Activated CD4-positive, alpha-beta T cell treated with anti-CD3 and anti-CD28 coated beads, Interleukin-2, amount 50 U/mL, for 1 hour (primary cell): ENCODE measurements around the gene UBE2J2.

Experiments used
- DNase-seq: peaks from one replicate; pipeline ENCODE4 v3.0.0-alpha.2; 2020

Gene UBE2J2

DNA sequence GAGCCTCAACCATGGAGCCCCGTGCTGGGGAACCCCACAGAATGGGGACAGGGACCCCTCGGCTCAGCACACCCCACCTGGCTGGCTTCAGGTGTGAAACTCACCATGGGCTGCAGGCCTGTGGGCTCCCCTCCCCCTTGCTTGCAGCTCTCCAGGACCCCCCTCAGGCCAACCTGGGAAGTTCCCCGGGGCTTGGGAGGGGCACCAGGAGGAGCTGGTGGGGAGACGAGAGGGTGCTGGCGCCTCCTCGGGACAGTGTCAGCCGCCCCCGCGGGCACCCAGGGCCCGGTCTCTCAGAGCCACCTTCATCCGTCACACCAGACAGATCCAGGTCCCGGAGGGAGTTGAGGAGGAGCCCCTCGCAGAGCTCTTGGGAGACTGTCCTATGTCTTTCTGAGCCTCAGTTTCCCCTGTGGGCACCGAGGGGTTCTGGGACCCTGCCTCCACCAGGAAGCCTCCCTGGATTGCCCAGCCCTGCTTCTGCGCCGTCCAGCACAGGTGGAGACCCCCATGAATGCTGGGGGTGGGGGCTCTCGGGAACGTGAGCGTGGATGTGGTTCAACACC is 66.6 kb downstream of the UBE2J2 start:
- DNase-seq = no peak

DNA sequence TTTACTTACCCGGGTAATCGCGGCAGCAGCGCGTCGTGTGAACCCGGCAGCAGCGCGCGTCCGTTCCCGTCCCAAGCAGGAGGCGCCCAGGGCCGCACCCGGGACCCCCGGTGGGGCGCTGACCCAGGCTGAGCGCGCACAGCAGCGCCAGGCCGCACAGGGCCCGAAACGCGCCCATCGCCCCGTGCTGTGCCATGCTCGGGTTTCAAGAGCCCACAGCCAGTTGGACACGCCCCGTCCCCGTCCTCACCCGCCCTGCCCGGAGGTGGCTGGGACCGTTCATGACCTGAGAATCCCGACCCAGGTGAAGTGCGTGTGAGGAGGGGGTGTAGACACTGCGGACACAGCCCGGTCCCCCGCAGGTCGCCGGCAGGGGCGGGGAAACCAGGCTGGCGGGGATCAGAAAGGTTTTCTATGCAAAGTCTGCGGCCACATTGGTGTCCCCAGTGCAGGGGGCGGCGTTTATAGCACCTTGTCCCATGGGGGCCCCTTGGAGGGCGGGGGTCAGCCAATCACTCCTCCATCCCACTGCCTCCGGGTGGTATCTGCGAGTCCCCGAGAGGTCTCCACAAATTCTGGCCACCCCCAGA is 67.2 kb downstream of the UBE2J2 start, which contains the start of gene TNFRSF18:
TSS of gene TNFRSF18 (minus strand) at position 217 of the 590 bp plus-strand sequence. CDS start at position 196, 21 bp downstream.
- peak; percentile 42 for DNase-seq

DNA sequence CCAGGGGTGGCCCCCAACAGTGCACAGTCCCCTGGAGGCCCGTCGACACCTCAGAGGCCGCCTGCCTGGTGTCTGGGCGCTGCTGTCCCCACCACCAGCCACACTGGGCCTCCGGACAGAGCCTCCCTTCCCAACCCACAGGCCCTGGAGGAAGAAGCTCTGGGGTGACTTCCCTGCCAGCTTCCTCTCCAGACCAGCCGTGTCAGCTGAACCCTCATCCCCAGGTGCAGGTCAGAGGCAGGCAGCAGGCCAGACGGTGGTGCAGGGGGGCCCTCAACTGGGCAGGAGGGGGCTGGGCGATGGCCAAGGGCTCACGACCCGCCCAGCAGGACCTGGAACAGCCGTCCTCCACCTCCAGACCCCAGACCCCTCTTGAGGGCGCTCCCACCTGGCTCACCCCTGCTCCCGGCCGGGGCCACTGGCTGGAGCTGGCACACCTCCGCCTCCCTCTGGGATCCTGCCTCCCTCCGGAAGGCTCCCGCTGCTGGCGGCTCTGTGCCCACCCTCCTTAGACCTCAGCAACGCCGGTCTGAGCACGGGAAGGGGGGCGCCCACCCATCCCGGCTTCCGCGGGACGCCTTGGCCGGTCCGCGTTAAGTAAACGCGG is 67.8 kb downstream of the UBE2J2 start:
- DNase-seq = no peak

DNA sequence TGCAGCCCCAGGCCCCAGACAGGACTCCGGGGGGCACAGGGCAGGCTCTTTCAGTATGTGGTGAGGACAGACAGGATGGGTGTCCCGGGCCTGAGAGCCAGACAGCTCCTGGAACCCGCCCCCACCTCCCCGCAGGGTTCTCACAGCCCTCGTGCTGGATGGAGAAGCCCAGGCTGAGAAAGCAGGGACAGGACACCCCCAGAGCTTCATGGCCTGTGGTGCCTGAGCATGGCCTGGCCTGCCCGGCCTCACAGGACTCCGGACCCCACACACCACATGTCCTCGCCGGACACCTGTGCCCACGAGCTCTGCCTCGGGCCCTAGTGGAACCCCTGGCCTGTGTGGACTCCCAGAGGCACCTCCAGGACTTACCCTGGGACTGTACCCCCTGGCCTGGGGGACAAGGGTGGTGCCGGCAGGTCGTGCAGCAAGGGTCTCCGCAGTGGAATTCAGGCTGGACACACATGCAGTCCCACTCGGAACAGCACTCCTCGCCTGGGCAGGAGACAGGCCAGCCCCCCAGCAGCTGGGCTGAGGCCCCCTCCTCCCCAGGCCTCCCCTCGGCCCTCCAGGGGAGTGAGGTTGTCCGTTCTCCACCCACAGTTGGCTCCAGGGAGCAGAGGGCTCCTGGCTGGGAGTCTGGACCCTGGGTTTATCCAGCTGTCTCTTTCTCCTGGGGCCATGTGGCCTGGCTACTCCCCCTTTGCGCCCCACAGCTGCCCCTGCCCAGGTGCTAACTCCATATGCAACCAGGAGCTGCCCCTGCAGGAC is 68.5 kb downstream of the UBE2J2 start:
- DNase-seq = peak; percentile 2

DNA sequence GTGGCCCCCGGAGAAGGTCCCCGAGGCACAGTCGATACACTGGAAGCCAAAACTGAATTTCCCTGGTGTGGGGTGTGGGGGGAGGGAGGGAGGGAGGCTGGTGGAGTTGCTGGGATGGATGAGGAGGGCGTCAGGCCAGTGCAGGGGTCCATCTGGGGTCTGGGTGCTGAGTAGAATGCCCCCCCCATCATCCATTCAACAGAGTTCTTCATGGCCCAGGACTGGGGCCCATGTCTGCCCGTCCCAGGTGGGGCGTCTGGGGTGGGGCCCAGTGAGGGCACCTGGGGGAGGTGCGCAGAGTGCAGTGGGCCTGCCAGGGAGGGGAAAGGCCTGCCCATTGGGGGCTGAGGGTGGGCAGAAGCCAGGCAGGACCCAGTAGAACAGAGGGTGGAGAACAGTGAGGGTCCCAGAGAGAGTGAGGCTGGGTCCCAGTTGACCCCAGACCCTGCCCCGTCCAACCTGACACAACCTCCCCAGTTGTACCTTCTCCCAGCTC is 69.2 kb downstream of the UBE2J2 start:
- DNase-seq = peak; percentile 0
